WTC11 (cell line): Measurements from ENCODE around the gene WRAP73.
"Not testable (repeated sequence)": the region's sequence is repeated elsewhere in the genome, so short reads cannot be mapped to it uniquely, and the experiment has no call there.

Source experiments
- CTCF ChIP-seq: fragments of 200-600 bp; IDR thresholded peaks from 2 replicates; pipeline ENCODE4 v1.8.0; 2022; ENCODE audit warnings: antibody characterized with exemption
- SP1 ChIP-seq: sonication (generic); formaldehyde crosslinking; conservative IDR thresholded peaks from 2 replicates; pipeline ENCODE4 v1.8.1; 2022; ENCODE audit warnings: missing genetic modification reagents
- ZNF232 ChIP-seq: sonication (generic); formaldehyde crosslinking; IDR thresholded peaks from 2 replicates; pipeline ENCODE4 v1.8.0; 2022; ENCODE audit warnings: mild to moderate bottlenecking, missing genetic modification reagents

- TF ChIP-seq CTCF; ZNF232; SP1 (CRISPR knock-in tag): not testable (repeated sequence)
Observed at GRCh38 chr1:3583751-3584150, 66.2 kb downstream of the WRAP73 start.
